Gastroesophageal sphincter (tissue), 3 donors: ENCODE measurements around the gene PTGDR.

ENCODE experiments used
- EP300 ChIP-seq: sonication (generic); formaldehyde crosslinking; IDR thresholded peaks from one replicate; pipeline ENCODE4 v1.6.1; 2017; ENCODE audit warnings: antibody characterized with exemption, mild to moderate bottlenecking
- POLR2A ChIP-seq, 2 donors: fragments of 450-650 bp; IDR thresholded peaks; one replicate each; pipeline ENCODE4 v1.6.1; 2017; ENCODE audit warnings: antibody characterized with exemption in 2 of 2, mild to moderate bottlenecking in 2 of 2, moderate library complexity in 1 of 2
- POLR2AphosphoS5 ChIP-seq: sonication (generic); formaldehyde crosslinking; IDR thresholded peaks from one replicate; pipeline ENCODE4 v1.6.1; 2017; ENCODE audit warnings: antibody characterized with exemption
- TF ChIP-seq, protein P1 (sequence below), 4 experiments: fragments of 200-600 bp in 2 of 4; fragments of 450-650 bp in 2 of 4; sonication (generic) in 1 of 4; IDR thresholded peaks; one replicate each; pipeline ENCODE4 v1.5.1; 2017 to 2019; ENCODE audit warnings: antibody characterized with exemption in 4 of 4, mild to moderate bottlenecking in 2 of 4, moderate library complexity in 2 of 4

- TF ChIP-seq, protein P1, sequence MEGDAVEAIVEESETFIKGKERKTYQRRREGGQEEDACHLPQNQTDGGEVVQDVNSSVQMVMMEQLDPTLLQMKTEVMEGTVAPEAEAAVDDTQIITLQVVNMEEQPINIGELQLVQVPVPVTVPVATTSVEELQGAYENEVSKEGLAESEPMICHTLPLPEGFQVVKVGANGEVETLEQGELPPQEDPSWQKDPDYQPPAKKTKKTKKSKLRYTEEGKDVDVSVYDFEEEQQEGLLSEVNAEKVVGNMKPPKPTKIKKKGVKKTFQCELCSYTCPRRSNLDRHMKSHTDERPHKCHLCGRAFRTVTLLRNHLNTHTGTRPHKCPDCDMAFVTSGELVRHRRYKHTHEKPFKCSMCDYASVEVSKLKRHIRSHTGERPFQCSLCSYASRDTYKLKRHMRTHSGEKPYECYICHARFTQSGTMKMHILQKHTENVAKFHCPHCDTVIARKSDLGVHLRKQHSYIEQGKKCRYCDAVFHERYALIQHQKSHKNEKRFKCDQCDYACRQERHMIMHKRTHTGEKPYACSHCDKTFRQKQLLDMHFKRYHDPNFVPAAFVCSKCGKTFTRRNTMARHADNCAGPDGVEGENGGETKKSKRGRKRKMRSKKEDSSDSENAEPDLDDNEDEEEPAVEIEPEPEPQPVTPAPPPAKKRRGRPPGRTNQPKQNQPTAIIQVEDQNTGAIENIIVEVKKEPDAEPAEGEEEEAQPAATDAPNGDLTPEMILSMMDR (IDR thresholded peaks at IDR 0.05): no peak
- TF ChIP-seq POLR2A (IDR thresholded peaks at IDR 0.05) (no peak), POLR2AphosphoS5 (no peak), EP300 (no peak)
These were observed 47.9 kb upstream of the PTGDR start for GRCh38 chr14:52219488-52220084.
